Measurements from ENCODE around the gene TNNT1.

Gene TNNT1

GRCh38 chr19:55106591-55106990 lies 42.4 kb downstream of the TNNT1 start:
- DNase-seq: no peak

- no peak for DNase-seq
Observed at GRCh38 chr19:55105237-55105636, 43.8 kb downstream of the TNNT1 start.

GRCh38 chr19:55103190-55103589 lies 45.8 kb downstream of the TNNT1 start:
- no peak for DNase-seq

DNA sequence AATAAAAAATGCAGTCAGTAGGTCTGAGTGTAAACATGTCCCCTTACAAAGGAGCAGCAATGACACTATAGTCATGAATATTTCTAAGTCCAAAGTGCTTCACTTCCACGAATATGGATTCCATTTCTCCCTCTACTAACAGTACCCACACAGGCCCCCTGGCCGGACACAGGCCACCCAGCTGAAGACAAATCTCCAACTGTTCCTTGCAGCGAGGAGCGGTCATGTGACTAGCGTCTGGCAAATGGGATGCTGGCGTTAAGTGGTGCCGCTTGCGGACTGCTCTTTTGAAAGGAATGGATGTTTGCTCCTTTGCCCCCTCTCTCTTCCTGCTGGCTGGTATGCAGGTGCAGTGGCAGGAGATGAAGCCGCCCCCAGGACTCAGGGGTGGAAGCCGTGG lies 47.7 kb downstream of the TNNT1 start:
- no peak for DNase-seq

GRCh38 chr19:55099557-55100506 lies 49.2 kb downstream of the TNNT1 start:
- DNase-seq: no peak

DNA sequence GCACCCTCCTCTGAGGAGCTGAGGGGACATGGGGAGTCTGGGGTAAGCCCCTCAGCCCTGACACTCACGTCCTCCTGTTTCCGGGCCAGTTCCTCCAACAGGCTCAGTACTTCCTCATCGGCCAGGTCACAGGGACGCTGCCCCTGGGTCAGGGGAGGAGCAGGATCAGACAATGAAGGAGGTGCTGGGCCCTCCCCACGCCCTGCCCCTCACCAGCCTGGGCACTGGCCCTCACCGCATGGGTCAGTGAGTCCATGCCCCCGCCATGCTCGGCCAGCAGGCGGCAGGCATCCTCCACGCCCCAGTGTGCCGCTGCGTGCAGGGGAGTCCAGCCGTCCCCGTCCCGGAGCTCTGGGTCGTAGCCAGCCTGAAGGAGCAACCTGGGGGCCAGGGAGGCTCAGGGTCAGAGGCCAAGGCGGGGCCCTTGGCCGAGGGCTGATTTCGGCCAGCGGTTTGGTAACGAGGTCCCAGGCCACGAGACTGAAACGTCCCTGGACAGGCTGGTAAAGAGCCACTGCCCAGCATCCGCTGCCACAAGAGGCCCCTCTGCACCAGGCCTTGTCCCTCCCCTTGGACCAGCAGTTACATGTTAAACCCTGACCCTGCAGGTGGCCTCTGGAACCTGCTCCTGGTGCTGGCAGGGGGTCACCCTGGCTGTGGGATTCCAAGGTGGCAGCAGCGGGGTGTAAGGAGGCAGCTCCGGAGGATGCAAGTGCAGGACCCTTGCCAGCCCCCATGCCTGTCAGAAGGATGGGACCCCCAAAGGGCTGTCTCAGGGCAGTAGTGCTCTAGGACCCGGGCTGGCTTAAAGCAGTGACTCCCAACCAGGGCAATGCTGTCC lies 50.1 kb downstream of the TNNT1 start:
- DNase-seq: no peak

GRCh38 chr19:55097864-55098715 lies 50.9 kb downstream of the TNNT1 start:
- DNase-seq: no peak

DNA sequence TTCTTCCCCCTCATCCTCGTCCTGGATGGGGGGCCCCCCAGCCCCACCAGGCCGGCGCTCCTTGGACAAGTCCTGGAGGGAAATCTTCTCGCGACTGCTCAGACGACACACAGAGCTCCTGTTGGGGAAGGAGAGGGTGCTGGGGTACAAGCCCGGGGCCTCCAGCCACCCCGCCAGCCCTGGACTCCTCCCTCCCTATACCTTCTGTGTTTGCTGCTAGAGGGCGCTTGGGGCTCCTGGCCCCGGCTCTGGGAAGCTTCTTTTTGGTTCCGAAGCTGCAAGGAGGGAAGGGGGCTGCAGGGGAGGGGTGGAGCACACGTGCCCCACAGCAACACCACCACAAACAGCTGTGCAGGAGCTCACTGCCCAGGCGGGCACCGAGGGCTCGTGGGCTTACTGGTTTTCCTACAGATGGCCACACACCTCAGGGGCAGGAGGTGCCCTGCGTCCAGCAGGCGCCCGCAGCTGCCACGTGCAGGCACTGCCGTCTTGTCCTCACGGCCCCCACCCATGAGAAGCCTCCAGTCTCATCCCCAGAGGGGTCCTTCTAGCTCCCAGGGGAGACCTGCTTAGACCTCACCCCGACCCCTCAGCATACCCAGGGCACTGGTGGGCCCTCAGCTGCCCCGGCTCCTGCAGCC lies 52.8 kb downstream of the TNNT1 start:
- no peak for DNase-seq

DNA sequence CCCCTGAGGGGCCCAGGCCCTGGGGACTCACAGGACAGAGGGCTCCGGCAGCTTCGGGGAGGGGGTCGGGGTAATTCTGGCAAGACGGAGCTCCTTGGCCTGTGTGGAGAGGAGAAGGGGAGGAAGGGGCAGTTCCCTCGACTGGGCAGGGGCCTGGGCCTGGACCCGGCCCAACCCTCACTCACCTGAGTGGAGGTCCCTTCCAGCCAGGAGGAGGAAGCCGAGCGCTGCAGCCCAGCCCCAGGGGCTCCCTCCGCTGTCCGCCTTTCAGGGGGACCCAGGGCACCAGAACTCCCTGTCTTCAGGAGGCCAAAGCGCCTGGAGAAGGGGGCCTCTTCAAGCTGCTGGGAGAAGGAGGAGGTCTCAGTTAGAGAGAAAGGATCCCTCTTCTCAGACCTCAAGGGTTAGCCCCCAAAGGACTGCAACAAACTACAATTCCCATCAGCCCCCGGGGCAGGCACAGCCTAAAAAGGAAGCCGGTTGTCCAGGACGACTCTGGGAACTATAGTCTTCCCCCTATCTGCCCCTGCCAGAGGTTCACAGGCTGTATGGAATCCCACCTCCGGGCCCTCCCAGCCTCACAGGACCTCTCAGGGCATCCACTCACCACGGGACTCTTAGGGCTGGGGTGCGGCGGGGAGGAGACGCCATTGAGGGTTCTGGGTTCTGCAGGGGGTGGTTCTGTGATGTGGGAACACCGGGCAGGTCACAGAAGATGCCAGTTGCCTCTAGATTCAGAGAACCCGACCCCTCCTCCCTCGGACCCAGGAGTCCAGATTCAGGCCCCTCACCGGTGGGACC lies 53.5 kb downstream of the TNNT1 start:
- no peak for DNase-seq

DNA sequence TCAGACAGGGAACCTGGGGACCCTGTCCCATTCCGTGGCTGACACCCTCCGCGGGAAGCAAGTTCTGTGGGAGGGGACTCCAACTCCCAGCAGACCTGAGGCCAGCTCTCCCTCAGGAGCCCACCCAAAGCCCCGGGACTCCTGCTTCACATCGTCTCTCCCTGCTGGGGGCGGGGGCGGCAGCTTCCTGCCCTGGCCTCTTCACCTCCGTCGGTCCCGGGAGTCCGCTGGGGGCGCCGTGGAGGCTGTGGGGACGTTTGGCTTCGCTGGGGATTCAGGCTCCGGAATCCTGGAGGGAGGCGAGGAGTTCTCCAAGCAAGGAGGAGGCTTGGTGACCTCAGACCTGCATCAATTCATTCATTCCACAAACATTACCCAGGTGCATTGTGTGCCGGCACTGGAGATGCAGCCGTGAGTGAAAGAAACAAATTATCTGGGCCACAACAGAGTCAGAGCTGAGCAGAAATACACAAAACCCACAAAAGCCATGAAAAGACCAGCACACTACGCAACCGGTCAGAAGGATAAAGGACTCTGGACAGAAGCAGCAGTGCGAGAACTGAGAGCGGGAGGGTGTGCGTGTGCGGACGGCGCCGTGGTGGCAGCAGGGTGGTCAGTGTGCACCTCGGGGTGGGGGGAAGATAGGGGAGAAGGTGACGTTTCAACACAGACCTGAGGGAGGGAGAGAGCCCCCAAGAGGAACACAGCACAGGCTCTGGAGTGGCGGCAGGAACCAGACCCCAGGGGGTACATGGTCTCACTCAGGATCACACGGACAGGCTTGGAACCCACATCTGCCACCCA lies 54.3 kb downstream of the TNNT1 start:
- no peak for DNase-seq

GRCh38 chr19:55092423-55093318 lies 56.3 kb downstream of the TNNT1 start:
- DNase-seq: no peak

DNA sequence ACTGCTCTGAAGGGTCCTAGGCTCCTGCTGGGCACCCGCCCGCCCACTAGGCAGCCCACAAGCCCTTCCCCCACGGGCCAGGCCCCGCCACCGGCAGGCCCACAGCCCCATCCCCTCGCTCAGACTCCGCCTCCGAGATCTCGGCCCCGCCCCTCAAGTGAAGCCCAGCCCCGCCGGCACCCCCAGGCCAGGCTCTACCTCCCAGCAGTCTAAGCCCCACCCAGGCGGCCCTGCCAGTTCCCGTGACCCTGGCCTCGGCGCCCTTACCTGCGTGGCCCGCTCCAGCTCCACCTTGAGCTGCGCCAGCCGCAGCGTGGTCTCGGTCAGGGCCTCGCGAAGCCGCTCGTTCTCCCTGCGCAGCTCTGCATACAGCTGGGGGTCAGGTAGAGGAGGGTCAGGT lies 57.1 kb downstream of the TNNT1 start:
- DNase-seq: no peak

GRCh38 chr19:55091126-55091910 lies 57.7 kb downstream of the TNNT1 start:
- no peak for DNase-seq

- DNase-seq: no peak
Observed at GRCh38 chr19:55090564-55090963, 58.4 kb downstream of the TNNT1 start.

- DNase-seq: no peak
Observed at GRCh38 chr19:55089342-55089944, 59.6 kb downstream of the TNNT1 start.

DNA sequence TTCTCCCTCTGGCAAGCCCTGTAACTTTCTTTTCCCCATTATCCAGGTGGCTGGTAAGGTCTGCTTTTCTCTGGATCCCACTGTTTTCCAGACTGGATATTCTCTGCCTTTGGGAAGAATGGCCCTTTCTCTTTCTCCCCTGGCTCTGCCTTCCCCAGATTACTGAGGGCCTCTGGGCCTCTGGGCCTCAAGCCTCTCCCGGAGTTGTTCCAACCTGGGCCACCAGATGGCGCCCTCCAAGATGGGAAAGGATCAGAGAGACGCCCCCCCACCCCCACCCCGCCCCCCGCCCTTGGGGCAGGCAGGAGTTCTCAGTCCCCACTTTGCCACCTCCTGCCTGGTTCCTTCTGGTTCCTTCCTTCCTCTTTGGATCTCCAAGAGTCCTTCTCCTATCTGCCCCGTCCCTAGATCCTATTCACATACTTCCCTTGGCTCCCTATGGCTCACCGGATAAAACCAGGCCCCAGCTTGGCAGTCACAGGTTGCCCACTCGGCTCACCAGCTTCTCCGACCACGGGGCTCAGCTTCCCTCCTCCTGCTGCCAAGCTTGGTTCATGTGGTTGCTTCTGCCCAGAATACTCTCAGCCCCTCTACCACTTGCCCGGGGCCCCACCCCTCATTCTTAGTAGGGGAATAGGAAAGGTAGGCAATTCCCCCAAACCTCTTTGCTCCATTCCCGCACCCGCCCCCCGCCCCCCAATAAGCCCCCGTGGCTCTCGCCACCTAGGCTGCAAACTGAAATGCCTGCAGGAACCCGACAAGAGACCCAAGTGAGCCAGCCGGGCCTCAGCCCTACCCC lies 60.3 kb downstream of the TNNT1 start:
- DNase-seq: peak; percentile 19

GRCh38 chr19:55088021-55088451 lies 61.0 kb downstream of the TNNT1 start:
- no peak for DNase-seq
